T-helper 2 cell treated with Interferon-gamma antibody and Interleukin-4, amounts not matched to agents 5 μg/mL and 100 μg/mL, for 36 hours (primary cell): ENCODE data around the gene TES.
"Not testable (repeated sequence)": the region's sequence is repeated elsewhere in the genome, so short reads cannot be mapped to it uniquely, and the experiment has no call there.

ENCODE experiments used
- DNase-seq: peaks from one replicate; pipeline ENCODE4 v3.0.0; 2021; ENCODE audit warnings: low spot score
- H3K27ac Mint-ChIP-seq: one replicate; pipeline ENCODE4 v1.8.0; 2021; ENCODE audit warnings: mild to moderate bottlenecking, mixed read lengths
- H3K27me3 Mint-ChIP-seq: one replicate; pipeline ENCODE4 v1.8.0; 2021; ENCODE audit warnings: low read depth, mixed read lengths
- H3K36me3 Mint-ChIP-seq: one replicate; pipeline ENCODE4 v1.8.0; 2021; ENCODE audit warnings: low read depth, mixed read lengths
- H3K4me1 Mint-ChIP-seq: one replicate; pipeline ENCODE4 v1.8.0; 2021; ENCODE audit warnings: low read depth, mixed read lengths
- H3K4me3 Mint-ChIP-seq: one replicate; pipeline ENCODE4 v1.8.0; 2022; ENCODE audit warnings: mild to moderate bottlenecking, moderate library complexity, mixed read lengths
- H3K9me3 Mint-ChIP-seq: one replicate; pipeline ENCODE4 v1.8.0; 2021; ENCODE audit warnings: mixed read lengths

The TES gene

GRCh38 chr7:116210345-116211005 is at the start of gene TES:
Gene TES, plus strand, starts transcription at chr7:116210539. Its CDS starts 169 bp downstream, at chr7:116210708.
- H3K27ac Mint-ChIP-seq = peak within 1 kb of the TSS; percentile 94
- H3K27me3 Mint-ChIP-seq = peaks cover 3% of the 10 kb centered on the region
- H3K4me1 Mint-ChIP-seq = peaks cover 43% of the 10 kb centered on the region
- H3K9me3 Mint-ChIP-seq = peaks cover 5% of the 10 kb centered on the region
- peak; percentile 76 for DNase-seq
- peak within 1 kb of the TSS; percentile 96 for H3K4me3 Mint-ChIP-seq
- peaks cover 26% of the 10 kb centered on the region for H3K36me3 Mint-ChIP-seq

GRCh38 chr7:116161728-116162127 is 48.6 kb upstream of the TES start:
- no peak overlapping the region for H3K4me3 Mint-ChIP-seq
- H3K27me3 Mint-ChIP-seq = peaks cover 58% of the 10 kb centered on the region
- no peaks in the 10 kb centered on the region for H3K9me3 Mint-ChIP-seq
- peaks cover 11% of the 10 kb centered on the region for H3K4me1 Mint-ChIP-seq
- H3K36me3 Mint-ChIP-seq = no peaks in the 10 kb centered on the region
- no peak for DNase-seq
- H3K27ac Mint-ChIP-seq = no peak overlapping the region

GRCh38 chr7:116162254-116162653 is 48.1 kb upstream of the TES start:
- Mint-ChIP-seq H3K4me1 (peaks cover 15% of the 10 kb centered on the region), H3K36me3 (no peaks in the 10 kb centered on the region), H3K27ac (no peak overlapping the region), H3K9me3 (no peaks in the 10 kb centered on the region), H3K27me3 (peaks cover 52% of the 10 kb centered on the region), H3K4me3 (no peak overlapping the region)
- DNase-seq = no peak

GRCh38 chr7:116162992-116163391 is 47.3 kb upstream of the TES start:
- no peak overlapping the region for H3K27ac Mint-ChIP-seq
- peaks cover 46% of the 10 kb centered on the region for H3K27me3 Mint-ChIP-seq
- no peak for DNase-seq
- H3K9me3 Mint-ChIP-seq = no peaks in the 10 kb centered on the region
- no peak overlapping the region for H3K4me3 Mint-ChIP-seq
- H3K36me3 Mint-ChIP-seq = no peaks in the 10 kb centered on the region
- peaks cover 18% of the 10 kb centered on the region for H3K4me1 Mint-ChIP-seq

GRCh38 chr7:116164552-116165306 is 45.6 kb upstream of the TES start:
- no peaks in the 10 kb centered on the region for H3K36me3 Mint-ChIP-seq
- H3K4me1 Mint-ChIP-seq = peaks cover 25% of the 10 kb centered on the region
- H3K27ac Mint-ChIP-seq = no peak overlapping the region
- peaks cover 41% of the 10 kb centered on the region for H3K27me3 Mint-ChIP-seq
- H3K4me3 Mint-ChIP-seq = no peak overlapping the region
- H3K9me3 Mint-ChIP-seq = no peaks in the 10 kb centered on the region
- DNase-seq = no peak

GRCh38 chr7:116165717-116166116 is 44.6 kb upstream of the TES start:
- Mint-ChIP-seq H3K27me3 (peaks cover 38% of the 10 kb centered on the region), H3K9me3 (no peaks in the 10 kb centered on the region), H3K36me3 (no peaks in the 10 kb centered on the region), H3K4me1 (peaks cover 24% of the 10 kb centered on the region), H3K4me3 (no peak overlapping the region), H3K27ac (no peak overlapping the region)
- DNase-seq = no peak

GRCh38 chr7:116166156-116166555 is 44.2 kb upstream of the TES start:
- no peak for DNase-seq
- Mint-ChIP-seq H3K36me3 (no peaks in the 10 kb centered on the region), H3K4me3 (no peak overlapping the region), H3K4me1 (peaks cover 24% of the 10 kb centered on the region), H3K27me3 (peaks cover 40% of the 10 kb centered on the region), H3K27ac (no peak overlapping the region), H3K9me3 (no peaks in the 10 kb centered on the region)

GRCh38 chr7:116167177-116167576 is 43.2 kb upstream of the TES start:
- no peak overlapping the region for H3K27ac Mint-ChIP-seq
- peaks cover 41% of the 10 kb centered on the region for H3K27me3 Mint-ChIP-seq
- DNase-seq = no peak
- peaks cover 24% of the 10 kb centered on the region for H3K4me1 Mint-ChIP-seq
- no peaks in the 10 kb centered on the region for H3K36me3 Mint-ChIP-seq
- H3K9me3 Mint-ChIP-seq = no peaks in the 10 kb centered on the region
- H3K4me3 Mint-ChIP-seq = peak overlapping the region; percentile 46

GRCh38 chr7:116169060-116169459 is 41.3 kb upstream of the TES start:
- no peak overlapping the region for H3K27ac Mint-ChIP-seq
- H3K36me3 Mint-ChIP-seq = no peaks in the 10 kb centered on the region
- no peak overlapping the region for H3K4me3 Mint-ChIP-seq
- H3K27me3 Mint-ChIP-seq = peaks cover 39% of the 10 kb centered on the region
- H3K4me1 Mint-ChIP-seq = peaks cover 24% of the 10 kb centered on the region
- no peaks in the 10 kb centered on the region for H3K9me3 Mint-ChIP-seq
- no peak for DNase-seq

GRCh38 chr7:116170180-116170579 is 40.2 kb upstream of the TES start:
- no peak for DNase-seq
- no peaks in the 10 kb centered on the region for H3K36me3 Mint-ChIP-seq
- no peak overlapping the region for H3K4me3 Mint-ChIP-seq
- H3K27ac Mint-ChIP-seq = no peak overlapping the region
- peaks cover 37% of the 10 kb centered on the region for H3K27me3 Mint-ChIP-seq
- H3K4me1 Mint-ChIP-seq = peaks cover 23% of the 10 kb centered on the region
- peaks cover 4% of the 10 kb centered on the region for H3K9me3 Mint-ChIP-seq

- H3K9me3 Mint-ChIP-seq = peaks cover 6% of the 10 kb centered on the region
- peaks cover 21% of the 10 kb centered on the region for H3K4me1 Mint-ChIP-seq
- H3K36me3 Mint-ChIP-seq = no peaks in the 10 kb centered on the region
- no peak for DNase-seq
- no peak overlapping the region for H3K27ac Mint-ChIP-seq
- peaks cover 38% of the 10 kb centered on the region for H3K27me3 Mint-ChIP-seq
- no peak overlapping the region for H3K4me3 Mint-ChIP-seq
These were observed 39.2 kb upstream of the TES start for GRCh38 chr7:116171094-116171493.

GRCh38 chr7:116172353-116172752 is 38.0 kb upstream of the TES start:
- no peak for DNase-seq
- no peak overlapping the region for H3K27ac Mint-ChIP-seq
- no peaks in the 10 kb centered on the region for H3K36me3 Mint-ChIP-seq
- no peak overlapping the region for H3K4me3 Mint-ChIP-seq
- H3K9me3 Mint-ChIP-seq = peaks cover 6% of the 10 kb centered on the region
- peaks cover 12% of the 10 kb centered on the region for H3K4me1 Mint-ChIP-seq
- H3K27me3 Mint-ChIP-seq = peaks cover 38% of the 10 kb centered on the region

- H3K36me3 Mint-ChIP-seq = no peaks in the 10 kb centered on the region
- H3K4me3 Mint-ChIP-seq = no peak overlapping the region
- peaks cover 10% of the 10 kb centered on the region for H3K4me1 Mint-ChIP-seq
- no peak overlapping the region for H3K27ac Mint-ChIP-seq
- H3K9me3 Mint-ChIP-seq = peaks cover 6% of the 10 kb centered on the region
- DNase-seq = no peak
- peaks cover 38% of the 10 kb centered on the region for H3K27me3 Mint-ChIP-seq
These were observed 37.0 kb upstream of the TES start for GRCh38 chr7:116173051-116174028.

- peaks cover 38% of the 10 kb centered on the region for H3K27me3 Mint-ChIP-seq
- not testable (repeated sequence) for H3K4me3 Mint-ChIP-seq, DNase-seq, H3K4me1 Mint-ChIP-seq, H3K36me3 Mint-ChIP-seq, H3K9me3 Mint-ChIP-seq, H3K27ac Mint-ChIP-seq
These were observed 35.2 kb upstream of the TES start for GRCh38 chr7:116175095-116175494.
